ENCODE measurements around the gene ARSG. TPM values are rescaled to one million over a fixed set of nuclear protein-coding genes. Genes with fewer than 3 reads are reported as not detected.

ARSG gene
- total RNA-seq, 1 donor from 2014 or later: 1.6 TPM

- Histone ChIP-seq H3K27ac (ENCODE audit: low read depth, low read length) (no peak overlapping the region), H3K27me3 (ENCODE audit: control insufficient read depth in 3 of 3, insufficient read depth in 3 of 3, low read length in 3 of 3) (no peaks in the 10 kb centered on the region), H3K36me3 (ENCODE audit: control insufficient read depth in 3 of 3, insufficient read depth in 3 of 3, low read length in 3 of 3) (peaks cover 84 to 87% (median 87%) of the 10 kb centered on the region in 3 donors), H3K9ac (ENCODE audit: low read depth in 1 of 3, low read length in 3 of 3) (no peak overlapping the region), H3K9me3 (ENCODE audit: control insufficient read depth in 3 of 3, low read length in 3 of 3) (no peaks in the 10 kb centered on the region), H3K4me3 (ENCODE audit: low read length in 3 of 3) (no peak overlapping the region), H3K4me1 (ENCODE audit: control insufficient read depth in 3 of 3, insufficient read depth in 3 of 3, low read length in 3 of 3) (peaks cover 0 to 13% (median 4%) of the 10 kb centered on the region in 3 donors)
These were observed 137.3 kb downstream of the ARSG start for GRCh38 chr17:68428498-68429172.

GRCh38 chr17:68429881-68430280, 138.6 kb downstream of the ARSG start:
- Histone ChIP-seq H3K27ac (ENCODE audit: low read depth, low read length) (no peak overlapping the region), H3K9me3 (ENCODE audit: control insufficient read depth in 3 of 3, low read length in 3 of 3) (no peaks in the 10 kb centered on the region), H3K36me3 (ENCODE audit: control insufficient read depth in 3 of 3, insufficient read depth in 3 of 3, low read length in 3 of 3) (peaks cover 82 to 89% (median 86%) of the 10 kb centered on the region in 3 donors), H3K4me3 (ENCODE audit: low read length in 3 of 3) (no peak overlapping the region), H3K27me3 (ENCODE audit: control insufficient read depth in 3 of 3, insufficient read depth in 3 of 3, low read length in 3 of 3) (no peaks in the 10 kb centered on the region), H3K4me1 (ENCODE audit: control insufficient read depth in 3 of 3, insufficient read depth in 3 of 3, low read length in 3 of 3) (peaks cover 0 to 19% (median 15%) of the 10 kb centered on the region in 3 donors), H3K9ac (ENCODE audit: low read depth in 1 of 3, low read length in 3 of 3) (no peak overlapping the region)

GRCh38 chr17:68431045-68431608, 139.8 kb downstream of the ARSG start:
- Histone ChIP-seq H3K36me3 (ENCODE audit: control insufficient read depth in 3 of 3, insufficient read depth in 3 of 3, low read length in 3 of 3) (peaks cover 81 to 88% (median 86%) of the 10 kb centered on the region in 3 donors), H3K27ac (ENCODE audit: low read depth, low read length) (no peak overlapping the region), H3K27me3 (ENCODE audit: control insufficient read depth in 3 of 3, insufficient read depth in 3 of 3, low read length in 3 of 3) (no peaks in the 10 kb centered on the region), H3K4me3 (ENCODE audit: low read length in 3 of 3) (no peak overlapping the region), H3K9me3 (ENCODE audit: control insufficient read depth in 3 of 3, low read length in 3 of 3) (no peaks in the 10 kb centered on the region), H3K9ac (ENCODE audit: low read depth in 1 of 3, low read length in 3 of 3) (peak overlapping the region in 1 of 3 donors; percentile 25), H3K4me1 (ENCODE audit: control insufficient read depth in 3 of 3, insufficient read depth in 3 of 3, low read length in 3 of 3) (peaks cover 7 to 26% (median 24%) of the 10 kb centered on the region in 3 donors)

DNA sequence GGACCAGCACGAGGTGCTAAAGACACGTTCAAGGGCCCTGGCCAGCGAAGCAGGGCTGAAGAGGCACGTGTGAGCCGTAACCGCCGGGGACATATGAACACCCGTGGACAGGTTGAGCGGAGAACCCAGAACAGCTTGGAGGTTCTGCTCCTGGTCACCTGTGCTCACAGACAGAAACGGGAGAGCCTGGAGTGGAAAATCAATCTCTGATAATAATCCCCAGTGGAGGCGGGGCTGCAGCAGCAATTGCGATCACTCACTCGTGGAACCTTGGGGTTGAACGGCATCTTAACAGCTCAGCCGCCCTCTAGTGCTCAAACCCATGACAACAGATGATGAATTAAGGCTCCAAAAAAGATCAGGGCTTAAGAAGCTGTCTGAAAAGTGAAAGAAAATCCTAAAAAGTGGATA, 140.4 kb downstream of the ARSG start:
- H3K27ac ChIP-seq (ENCODE audit: low read depth, low read length): no peak overlapping the region
- peaks cover 12 to 32% (median 29%) of the 10 kb centered on the region in 3 donors for H3K4me1 ChIP-seq (ENCODE audit: control insufficient read depth in 3 of 3, insufficient read depth in 3 of 3, low read length in 3 of 3)
- H3K4me3 ChIP-seq (ENCODE audit: low read length in 3 of 3): no peak overlapping the region
- H3K27me3 ChIP-seq (ENCODE audit: control insufficient read depth in 3 of 3, insufficient read depth in 3 of 3, low read length in 3 of 3): no peaks in the 10 kb centered on the region
- peaks cover 76 to 83% (median 81%) of the 10 kb centered on the region in 3 donors for H3K36me3 ChIP-seq (ENCODE audit: control insufficient read depth in 3 of 3, insufficient read depth in 3 of 3, low read length in 3 of 3)
- H3K9me3 ChIP-seq (ENCODE audit: control insufficient read depth in 3 of 3, low read length in 3 of 3): no peaks in the 10 kb centered on the region
- H3K9ac ChIP-seq (ENCODE audit: low read depth in 1 of 3, low read length in 3 of 3): peak overlapping the region in 1 of 3 donors; percentile 25

GRCh38 chr17:68432086-68432864, 141.0 kb downstream of the ARSG start:
- H3K9ac ChIP-seq (ENCODE audit: low read depth in 1 of 3, low read length in 3 of 3): no peak overlapping the region
- H3K36me3 ChIP-seq (ENCODE audit: control insufficient read depth in 3 of 3, insufficient read depth in 3 of 3, low read length in 3 of 3): peaks cover 71 to 78% (median 75%) of the 10 kb centered on the region in 3 donors
- no peak overlapping the region for H3K27ac ChIP-seq (ENCODE audit: low read depth, low read length)
- H3K4me3 ChIP-seq (ENCODE audit: low read length in 3 of 3): no peak overlapping the region
- H3K9me3 ChIP-seq (ENCODE audit: control insufficient read depth in 3 of 3, low read length in 3 of 3): no peaks in the 10 kb centered on the region
- H3K4me1 ChIP-seq (ENCODE audit: control insufficient read depth in 3 of 3, insufficient read depth in 3 of 3, low read length in 3 of 3): peaks cover 12 to 35% (median 32%) of the 10 kb centered on the region in 3 donors
- H3K27me3 ChIP-seq (ENCODE audit: control insufficient read depth in 3 of 3, insufficient read depth in 3 of 3, low read length in 3 of 3): no peaks in the 10 kb centered on the region

DNA sequence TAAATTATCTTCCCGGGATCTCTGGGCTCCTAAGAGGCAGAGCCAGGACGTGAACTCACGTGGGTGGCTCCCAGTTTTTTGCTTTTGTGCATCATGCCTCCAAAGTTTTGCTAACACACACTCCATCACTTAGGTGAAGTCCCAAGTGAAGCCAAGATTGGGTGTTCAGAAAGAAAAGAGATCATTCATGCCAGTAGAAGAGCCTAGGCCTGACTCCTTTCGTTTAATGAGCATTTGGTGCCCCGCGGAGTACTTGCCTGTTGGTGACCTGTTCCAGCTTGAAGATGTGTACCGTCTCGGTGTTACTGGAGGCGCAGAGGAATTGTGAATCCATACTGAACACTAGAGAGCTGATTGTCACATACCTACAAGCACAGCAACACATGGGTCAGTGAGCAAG, 141.9 kb downstream of the ARSG start:
- no peak overlapping the region for H3K9ac ChIP-seq (ENCODE audit: low read depth in 1 of 3, low read length in 3 of 3)
- H3K27me3 ChIP-seq (ENCODE audit: control insufficient read depth in 3 of 3, insufficient read depth in 3 of 3, low read length in 3 of 3): no peaks in the 10 kb centered on the region
- no peaks in the 10 kb centered on the region for H3K9me3 ChIP-seq (ENCODE audit: control insufficient read depth in 3 of 3, low read length in 3 of 3)
- H3K36me3 ChIP-seq (ENCODE audit: control insufficient read depth in 3 of 3, insufficient read depth in 3 of 3, low read length in 3 of 3): peaks cover 64 to 73% (median 69%) of the 10 kb centered on the region in 3 donors
- no peak overlapping the region for H3K4me3 ChIP-seq (ENCODE audit: low read length in 3 of 3)
- no peak overlapping the region for H3K27ac ChIP-seq (ENCODE audit: low read depth, low read length)
- H3K4me1 ChIP-seq (ENCODE audit: control insufficient read depth in 3 of 3, insufficient read depth in 3 of 3, low read length in 3 of 3): peaks cover 18 to 38% (median 36%) of the 10 kb centered on the region in 3 donors

DNA sequence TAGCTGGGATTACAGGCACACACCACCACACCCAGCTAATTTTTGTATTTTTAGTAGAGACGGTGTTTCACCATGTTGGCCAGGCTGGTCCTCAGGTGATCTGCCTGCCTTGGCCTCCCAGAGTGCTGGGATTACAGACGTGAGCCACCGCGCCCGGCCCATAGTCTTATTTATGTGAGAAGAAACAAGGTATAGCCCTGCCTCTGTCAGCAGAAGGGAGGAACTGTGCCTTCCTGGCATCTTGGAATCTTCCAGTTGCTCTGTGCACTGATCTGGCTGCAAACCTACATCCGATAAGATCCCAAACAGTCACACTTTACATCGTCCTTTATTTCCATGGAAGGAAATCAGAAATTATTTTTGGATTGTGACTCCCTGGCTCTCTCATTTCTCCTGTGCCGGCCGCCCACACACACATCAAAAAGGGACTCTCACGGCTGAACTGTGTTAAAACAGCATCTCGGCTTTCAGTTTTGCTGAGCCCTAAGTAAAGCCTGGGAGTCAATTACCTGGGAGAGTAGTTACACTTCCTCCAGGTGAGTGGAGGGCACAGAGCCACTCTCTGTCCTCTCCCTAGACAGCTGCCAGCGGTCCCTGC, 142.7 kb downstream of the ARSG start:
- Histone ChIP-seq H3K9ac (ENCODE audit: low read depth in 1 of 3, low read length in 3 of 3) (peak overlapping the region in 1 of 3 donors; percentile 45), H3K27me3 (ENCODE audit: control insufficient read depth in 3 of 3, insufficient read depth in 3 of 3, low read length in 3 of 3) (no peaks in the 10 kb centered on the region), H3K9me3 (ENCODE audit: control insufficient read depth in 3 of 3, low read length in 3 of 3) (no peaks in the 10 kb centered on the region), H3K4me1 (ENCODE audit: control insufficient read depth in 3 of 3, insufficient read depth in 3 of 3, low read length in 3 of 3) (peaks cover 20 to 41% (median 39%) of the 10 kb centered on the region in 3 donors), H3K36me3 (ENCODE audit: control insufficient read depth in 3 of 3, insufficient read depth in 3 of 3, low read length in 3 of 3) (peaks cover 56 to 65% (median 61%) of the 10 kb centered on the region in 3 donors), H3K27ac (ENCODE audit: low read depth, low read length) (peak overlapping the region; percentile 16), H3K4me3 (ENCODE audit: low read length in 3 of 3) (no peak overlapping the region)

DNA sequence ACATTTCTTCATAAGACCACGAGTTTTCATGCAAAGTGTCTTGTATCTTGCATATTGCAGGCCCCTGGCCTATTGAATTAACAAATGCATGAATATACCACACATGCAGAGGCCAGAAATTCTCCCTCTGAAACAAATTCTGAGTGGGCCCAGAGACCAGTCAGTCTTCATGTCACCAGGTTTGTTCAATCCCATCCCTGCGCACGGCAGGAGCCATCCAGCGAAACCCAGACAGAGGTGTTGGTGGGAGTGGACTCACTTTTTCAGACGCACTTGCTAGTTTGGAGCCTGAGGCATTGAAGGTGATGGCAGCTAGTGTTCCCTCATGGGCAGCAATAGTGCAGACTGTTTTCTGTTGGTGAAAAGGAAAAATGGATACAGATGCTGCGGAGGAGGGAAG, 144.1 kb downstream of the ARSG start:
- Histone ChIP-seq H3K36me3 (ENCODE audit: control insufficient read depth in 3 of 3, insufficient read depth in 3 of 3, low read length in 3 of 3) (peaks cover 49 to 53% (median 51%) of the 10 kb centered on the region in 3 donors), H3K9ac (ENCODE audit: low read depth in 1 of 3, low read length in 3 of 3) (peak overlapping the region in 1 of 3 donors; percentile 79), H3K9me3 (ENCODE audit: control insufficient read depth in 3 of 3, low read length in 3 of 3) (no peaks in the 10 kb centered on the region), H3K27ac (ENCODE audit: low read depth, low read length) (no peak overlapping the region), H3K27me3 (ENCODE audit: control insufficient read depth in 3 of 3, insufficient read depth in 3 of 3, low read length in 3 of 3) (no peaks in the 10 kb centered on the region), H3K4me1 (ENCODE audit: control insufficient read depth in 3 of 3, insufficient read depth in 3 of 3, low read length in 3 of 3) (peaks cover 20 to 42% (median 41%) of the 10 kb centered on the region in 3 donors), H3K4me3 (ENCODE audit: low read length in 3 of 3) (no peak overlapping the region)

DNA sequence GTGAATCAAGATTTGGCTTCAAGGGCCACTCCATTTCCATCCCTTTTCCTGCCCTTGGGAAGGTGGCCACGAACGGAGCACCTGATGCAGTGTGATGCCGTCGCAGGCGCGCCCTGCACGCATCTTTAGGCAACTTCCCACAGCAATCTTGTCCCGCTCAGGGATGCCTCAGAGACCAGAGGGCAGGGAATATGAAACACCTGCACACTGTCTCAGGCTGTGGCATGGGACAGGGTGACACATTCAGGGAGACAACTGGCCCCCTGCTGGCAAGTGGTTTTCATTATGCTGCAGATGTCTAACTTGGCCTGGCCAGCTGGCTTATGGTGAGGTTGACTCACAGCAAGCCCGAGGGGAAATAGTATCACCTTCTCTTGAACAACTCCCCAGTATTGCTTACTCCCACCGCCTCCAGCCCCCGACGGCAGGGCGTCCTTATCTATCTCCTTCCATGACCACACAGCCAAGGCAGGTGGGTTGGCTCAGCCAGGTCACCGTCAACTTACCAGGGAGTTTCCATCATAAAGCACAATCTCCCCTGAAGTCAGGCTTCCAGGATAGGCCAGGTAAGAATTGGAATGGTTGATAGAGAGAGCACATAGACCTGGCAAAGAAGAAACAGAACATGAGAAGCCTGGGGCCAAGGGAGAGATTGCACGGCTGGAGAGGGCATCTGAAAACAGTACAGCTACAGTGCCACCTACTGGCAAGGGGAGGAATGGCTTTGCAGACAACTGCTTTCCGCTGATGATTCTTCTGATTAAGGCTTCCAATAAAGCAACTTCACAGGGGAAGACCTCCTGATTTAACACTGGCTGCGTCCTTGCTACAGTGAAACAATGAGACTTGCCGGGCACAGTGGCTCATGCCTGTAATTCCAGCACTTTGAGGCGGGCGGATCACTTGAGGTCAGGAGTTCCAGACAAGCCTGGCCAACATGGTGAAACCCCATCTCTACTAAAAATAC, 144.9 kb downstream of the ARSG start:
- Histone ChIP-seq H3K9ac (ENCODE audit: low read depth in 1 of 3, low read length in 3 of 3) (peak overlapping the region in 1 of 3 donors; percentile 79), H3K4me1 (ENCODE audit: control insufficient read depth in 3 of 3, insufficient read depth in 3 of 3, low read length in 3 of 3) (peaks cover 26 to 48% (median 45%) of the 10 kb centered on the region in 3 donors), H3K4me3 (ENCODE audit: low read length in 3 of 3) (peak overlapping the region in 1 of 3 donors; percentile 24)

More for the DNA sequence above, 144.9 kb downstream of the ARSG start:
- Histone ChIP-seq H3K36me3 (ENCODE audit: control insufficient read depth in 3 of 3, insufficient read depth in 3 of 3, low read length in 3 of 3) (peaks cover 41 to 50% (median 45%) of the 10 kb centered on the region in 3 donors), H3K27ac (ENCODE audit: low read depth, low read length) (peak overlapping the region; percentile 46), H3K27me3 (ENCODE audit: control insufficient read depth in 3 of 3, insufficient read depth in 3 of 3, low read length in 3 of 3) (no peaks in the 10 kb centered on the region), H3K9me3 (ENCODE audit: control insufficient read depth in 3 of 3, low read length in 3 of 3) (no peaks in the 10 kb centered on the region)

Measured in skeletal muscle tissue (tissue), 4 donors.